Thyroid gland (tissue), 4 donors: ENCODE data around the gene MTF1.

Experiments
- POLR2A ChIP-seq, 2 donors: fragments of 450-650 bp; IDR thresholded peaks; one replicate each; pipeline ENCODE4 v1.6.1; 2017; ENCODE audit warnings: antibody characterized with exemption in 2 of 2, mild to moderate bottlenecking in 2 of 2, moderate library complexity in 1 of 2
- TF ChIP-seq, protein P1 (sequence below), 6 experiments: fragments of 200-600 bp in 3 of 6; fragments of 450-650 bp in 3 of 6; sonication (generic) in 3 of 6; IDR thresholded peaks; one replicate each; pipeline ENCODE4 v1.5.1; 2016 to 2019; ENCODE audit warnings: antibody characterized with exemption in 6 of 6, mild to moderate bottlenecking in 2 of 6, inconsistent platforms in 1 of 6, moderate library complexity in 1 of 6

DNA sequence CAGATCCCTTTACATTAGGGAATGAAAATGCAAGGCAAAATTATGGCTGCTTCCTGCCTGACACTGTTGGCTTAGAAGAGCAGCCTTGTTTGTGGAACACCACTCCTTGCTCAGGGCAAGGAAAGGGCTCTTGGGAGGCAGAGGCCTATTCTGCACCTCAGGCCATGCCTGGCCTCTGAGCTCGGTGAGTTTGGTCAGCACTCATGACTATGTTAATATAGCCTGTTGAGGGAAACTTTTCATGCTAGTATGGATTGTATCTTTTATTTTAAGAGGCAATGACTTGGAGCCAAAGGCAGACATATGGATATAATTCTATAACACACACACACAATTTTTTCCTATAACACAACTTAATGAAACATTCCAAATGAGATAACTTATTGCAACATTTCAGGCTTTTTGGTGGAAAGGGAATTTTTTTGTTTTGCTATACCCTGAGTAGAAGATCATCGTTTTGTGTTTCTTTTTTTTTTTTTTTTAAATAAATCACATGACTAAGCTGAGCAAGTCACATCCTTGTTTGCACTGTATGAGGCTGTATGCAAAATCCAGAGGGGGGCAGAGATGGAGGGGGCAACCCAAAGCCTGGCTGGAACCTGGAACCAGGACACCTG, 45.8 kb downstream of the MTF1 start:
- TF ChIP-seq, protein P1, sequence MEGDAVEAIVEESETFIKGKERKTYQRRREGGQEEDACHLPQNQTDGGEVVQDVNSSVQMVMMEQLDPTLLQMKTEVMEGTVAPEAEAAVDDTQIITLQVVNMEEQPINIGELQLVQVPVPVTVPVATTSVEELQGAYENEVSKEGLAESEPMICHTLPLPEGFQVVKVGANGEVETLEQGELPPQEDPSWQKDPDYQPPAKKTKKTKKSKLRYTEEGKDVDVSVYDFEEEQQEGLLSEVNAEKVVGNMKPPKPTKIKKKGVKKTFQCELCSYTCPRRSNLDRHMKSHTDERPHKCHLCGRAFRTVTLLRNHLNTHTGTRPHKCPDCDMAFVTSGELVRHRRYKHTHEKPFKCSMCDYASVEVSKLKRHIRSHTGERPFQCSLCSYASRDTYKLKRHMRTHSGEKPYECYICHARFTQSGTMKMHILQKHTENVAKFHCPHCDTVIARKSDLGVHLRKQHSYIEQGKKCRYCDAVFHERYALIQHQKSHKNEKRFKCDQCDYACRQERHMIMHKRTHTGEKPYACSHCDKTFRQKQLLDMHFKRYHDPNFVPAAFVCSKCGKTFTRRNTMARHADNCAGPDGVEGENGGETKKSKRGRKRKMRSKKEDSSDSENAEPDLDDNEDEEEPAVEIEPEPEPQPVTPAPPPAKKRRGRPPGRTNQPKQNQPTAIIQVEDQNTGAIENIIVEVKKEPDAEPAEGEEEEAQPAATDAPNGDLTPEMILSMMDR (IDR thresholded peaks at IDR 0.05), result no peak
- no peak for TF ChIP-seq POLR2A (IDR thresholded peaks at IDR 0.05)
